PFSK-1 (cell line): ENCODE measurements around the gene PIM3.

Source experiments
- POLR2AphosphoS5 ChIP-seq: IDR thresholded peaks from 2 replicates; pipeline ENCODE4 v1.6.1; 2012; ENCODE audit warnings: low read depth, mild to moderate bottlenecking, control low read depth, low read length, moderate library complexity
- REST ChIP-seq, 2 experiments: IDR thresholded peaks; 2 replicates each; pipeline versions ENCODE4 v1.6.1 to v1.8.0; 2011 to 2012; ENCODE audit warnings: low read depth in 2 of 2, low read length in 2 of 2, control low read depth in 1 of 2, inconsistent platforms in 1 of 2, mild to moderate bottlenecking in 1 of 2, moderate library complexity in 1 of 2; ENCODE audit not compliant: insufficient read depth in 1 of 2
- SIN3A ChIP-seq: IDR thresholded peaks from 2 replicates; pipeline ENCODE4 v1.6.1; 2012; ENCODE audit warnings: mild to moderate bottlenecking, low read length, moderate library complexity, borderline replicate concordance; ENCODE audit not compliant: insufficient read depth
- TAF1 ChIP-seq: IDR thresholded peaks from 2 replicates; pipeline ENCODE4 v1.6.1; 2012; ENCODE audit warnings: low read length, control low read depth, borderline replicate concordance; ENCODE audit not compliant: insufficient read depth

- no peak for TF ChIP-seq REST (IDR thresholded peaks at IDR 0.05; ENCODE audit: insufficient read depth in 1 of 2, low read depth in 2 of 2, low read length in 2 of 2)
- TF ChIP-seq TAF1 = no peak
- TF ChIP-seq POLR2AphosphoS5 = no peak
- TF ChIP-seq SIN3A = no peak
These were observed 22.8 kb downstream of the PIM3 start for GRCh38 chr22:49983148-49984042.
